HG03135 (cell line): ENCODE data around the gene MCAT.
A peak's percentile ranks its signal among the peaks of the same experiment; 100 is the strongest.

Experiments
- ATAC-seq: cut with Tn5 transposase; IDR thresholded peaks from one replicate; pipeline ENCODE4 v1.9.1; 2021; ENCODE audit warnings: mild to moderate bottlenecking, moderate library complexity; ENCODE audit not compliant: unreplicated experiment

MCAT gene

GRCh38 chr22:43098356-43098755 is 44.8 kb downstream of the MCAT start:
- ATAC-seq: no peak

GRCh38 chr22:43096420-43096819 is 46.8 kb downstream of the MCAT start:
- ATAC-seq: no peak

- no peak for ATAC-seq
Observed at GRCh38 chr22:43094551-43094950, 48.6 kb downstream of the MCAT start.

GRCh38 chr22:43094085-43094484 is 49.1 kb downstream of the MCAT start:
- ATAC-seq: no peak

- no peak for ATAC-seq
Observed at GRCh38 chr22:43092085-43092484, 51.1 kb downstream of the MCAT start.

GRCh38 chr22:43090130-43090789 is 52.9 kb downstream of the MCAT start:
- ATAC-seq: no peak

GRCh38 chr22:43088984-43089717 is 54.0 kb downstream of the MCAT start, which contains the start of gene TTLL1:
Gene TTLL1, minus strand, starts transcription at chr22:43089391. Its CDS starts 13,805 bp downstream, at chr22:43075586.
- peak; percentile 74 for ATAC-seq

GRCh38 chr22:43088627-43088983 is 54.6 kb downstream of the MCAT start:
- ATAC-seq: no peak

GRCh38 chr22:43085658-43086606 is 57.3 kb downstream of the MCAT start:
- ATAC-seq: no peak
